Adipose tissue (tissue), 3 donors: Measurements from ENCODE around the gene TSPAN14. TPM values are rescaled to one million over a fixed set of nuclear protein-coding genes. Genes with fewer than 3 reads are reported as not detected.
"Not testable (repeated sequence)": the region's sequence is repeated elsewhere in the genome, so short reads cannot be mapped to it uniquely, and the experiment has no call there.

ENCODE experiments used
- H3K27ac ChIP-seq: one replicate; pipeline ENCODE4 v1.5.1; 2013; ENCODE audit warnings: low read depth, low read length
- WGBS, 3 donors: extraction: QIAGEN DNeasy Blood & Tissue Kit; methylation state at CpG; one replicate each; pipeline ENCODE4 v1.1.7; 2013; 5-methylcytosine and 5-hydroxymethylcytosine counted together
- polyA plus RNA-seq, 3 donors: library from polyadenylated mRNA; stranded (reverse); fragments of 200-250 nt; gene quantifications; one replicate each; pipeline ENCODE4 v1.2.3, GENCODE V29; 2013
- donor health status: healthy with polysubstance abuse.
- donor health status: Bipolar disorder and iron deficiency.
- donor health status: healthy.

TSPAN14 gene
- polyA plus RNA-seq, 3 donors: 29.5 to 82.7 (median 36.2) TPM

DNA sequence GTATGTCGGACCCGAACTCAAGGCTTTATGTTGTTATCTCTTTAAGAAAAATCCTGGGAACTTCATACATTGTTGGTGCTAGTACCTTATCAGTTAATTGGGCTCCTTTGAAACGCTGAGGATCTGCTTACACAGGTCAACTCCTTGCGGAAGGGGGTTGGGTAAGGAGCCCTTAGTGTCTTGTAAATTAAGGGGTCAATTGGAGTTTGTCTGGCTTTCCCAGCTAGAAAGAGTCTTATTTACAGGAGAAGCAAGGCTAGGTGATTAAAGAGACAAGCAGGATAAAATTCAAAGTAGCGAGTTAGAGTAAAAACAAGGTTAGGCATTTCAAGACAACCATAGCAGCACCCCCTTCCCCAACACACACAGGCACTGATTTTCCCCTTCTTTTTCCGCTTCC is 36.9 kb upstream of the TSPAN14 start:
- WGBS, 3 donors: 82 to 89% (median 88%) methylated on average over 6 of the region's 6 CpGs
- H3K27ac ChIP-seq: not testable (repeated sequence)

DNA sequence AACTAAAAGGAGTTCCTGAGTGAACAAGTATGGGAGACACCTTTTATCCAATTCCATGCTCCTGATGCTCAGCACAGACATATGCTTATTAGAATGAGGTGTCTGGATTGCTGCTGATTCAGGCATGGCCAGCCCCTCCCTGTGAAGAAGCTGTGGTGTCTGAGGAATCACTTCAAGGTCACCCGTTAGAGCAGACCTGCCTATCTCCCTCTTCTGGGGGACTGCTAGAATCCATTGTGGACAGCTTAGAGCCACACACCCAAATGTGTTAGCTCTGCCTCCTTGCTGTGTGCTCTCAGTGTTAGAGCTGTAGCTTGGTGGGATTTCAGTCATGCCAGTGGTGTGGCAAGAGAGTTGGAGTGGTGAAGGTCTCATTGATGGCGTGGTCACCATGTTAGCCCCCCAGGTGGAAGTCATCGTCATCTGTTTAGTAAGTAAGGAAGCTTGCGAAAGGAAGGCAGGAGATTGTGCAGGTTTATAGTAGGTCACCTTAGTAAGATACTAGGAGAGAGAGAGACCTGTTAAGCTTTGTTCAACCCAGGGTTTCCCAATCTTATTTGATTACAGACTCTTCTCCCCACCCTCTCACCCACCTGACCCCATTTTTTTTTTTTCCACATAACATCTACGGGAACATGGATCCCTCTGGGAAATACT is 32.9 kb upstream of the TSPAN14 start:
- WGBS, 3 donors: 72 to 95% (median 75%) methylated on average over 5 of the region's 5 CpGs
- no peak overlapping the region for H3K27ac ChIP-seq

DNA sequence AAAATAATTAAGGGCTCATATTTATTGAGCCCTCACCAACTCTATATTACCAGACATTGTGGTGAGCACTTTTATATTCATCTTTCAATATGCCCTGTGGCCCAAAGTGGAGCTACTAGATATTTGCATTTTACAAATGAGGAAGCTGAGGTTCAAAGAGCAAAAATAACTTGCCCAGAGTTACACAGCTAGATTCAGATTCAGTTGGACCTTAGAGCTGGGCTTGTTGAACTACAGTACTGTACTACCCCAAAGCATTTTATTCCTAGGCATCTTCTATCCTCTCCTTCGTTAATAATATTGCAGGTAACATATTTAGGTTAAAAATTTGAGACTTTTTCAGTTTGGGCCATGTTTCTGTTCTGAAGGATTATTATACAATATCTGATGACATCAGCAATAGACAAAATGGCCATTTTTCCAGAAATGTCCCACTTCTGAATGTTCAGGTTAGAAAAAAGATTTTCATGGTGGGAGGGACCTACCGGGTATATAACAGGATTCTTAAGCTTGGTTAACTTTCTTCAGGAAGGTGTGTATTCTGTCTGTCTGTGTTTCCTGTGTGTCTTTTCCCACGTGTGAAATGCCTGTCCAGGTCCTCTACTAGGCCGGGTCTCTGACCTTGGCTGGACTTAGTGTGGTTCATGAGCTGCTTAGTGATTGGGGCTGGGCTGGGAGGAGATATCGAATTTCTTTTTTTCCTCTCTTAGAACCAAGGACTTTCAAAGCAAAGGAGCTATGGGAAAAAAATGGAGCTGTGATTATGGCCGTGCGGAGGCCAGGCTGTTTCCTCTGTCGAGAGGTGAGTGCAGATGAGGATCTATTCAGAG is 32.2 kb upstream of the TSPAN14 start:
- WGBS, 3 donors: 64 to 81% (median 75%) methylated on average over 8 of the region's 8 CpGs
- no peak overlapping the region for H3K27ac ChIP-seq

DNA sequence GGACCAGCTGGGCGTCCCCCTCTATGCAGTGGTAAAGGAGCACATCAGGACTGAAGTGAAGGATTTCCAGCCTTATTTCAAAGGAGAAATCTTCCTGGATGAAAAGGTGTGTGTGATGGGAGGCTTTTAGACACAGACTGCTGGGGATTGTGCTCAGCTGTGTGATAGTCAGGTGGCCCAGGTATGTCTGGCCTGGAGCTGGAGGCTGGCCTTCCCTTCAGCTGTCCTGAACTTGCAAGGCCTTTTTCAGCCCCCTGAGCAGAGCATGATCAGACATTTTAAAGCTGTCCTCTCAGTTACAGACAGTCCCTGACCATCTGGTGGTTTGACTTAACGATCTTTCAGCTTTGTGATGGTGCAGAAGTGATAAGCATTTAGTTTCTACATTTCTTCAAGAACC is 28.2 kb upstream of the TSPAN14 start:
- H3K27ac ChIP-seq: no peak overlapping the region
- WGBS, 3 donors: 86 to 91% (median 86%) methylated on average over 2 of the region's 2 CpGs

DNA sequence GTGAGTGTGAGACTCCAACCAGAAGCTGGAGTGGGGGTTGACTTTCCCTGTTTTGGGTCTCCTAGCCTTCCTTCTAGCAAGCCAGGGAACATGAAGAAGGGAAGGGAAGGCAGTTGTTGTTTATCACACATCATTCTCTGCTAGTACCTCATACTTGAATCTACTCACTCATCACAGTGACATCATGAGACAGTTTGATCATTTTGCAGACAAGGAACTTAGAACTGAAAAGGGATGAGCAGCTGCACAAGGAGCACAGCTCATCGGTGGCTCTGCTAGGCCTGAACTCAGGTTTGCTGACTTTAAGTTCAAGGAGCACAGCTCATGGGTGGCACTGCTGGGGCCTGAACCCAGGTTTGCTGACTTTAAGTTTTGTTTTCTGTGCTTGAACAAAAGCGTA is 26.6 kb upstream of the TSPAN14 start:
- H3K27ac ChIP-seq: no peak overlapping the region
- WGBS, 3 donors: 97 to 100% (median 99%) methylated on average over 2 of the region's 2 CpGs

DNA sequence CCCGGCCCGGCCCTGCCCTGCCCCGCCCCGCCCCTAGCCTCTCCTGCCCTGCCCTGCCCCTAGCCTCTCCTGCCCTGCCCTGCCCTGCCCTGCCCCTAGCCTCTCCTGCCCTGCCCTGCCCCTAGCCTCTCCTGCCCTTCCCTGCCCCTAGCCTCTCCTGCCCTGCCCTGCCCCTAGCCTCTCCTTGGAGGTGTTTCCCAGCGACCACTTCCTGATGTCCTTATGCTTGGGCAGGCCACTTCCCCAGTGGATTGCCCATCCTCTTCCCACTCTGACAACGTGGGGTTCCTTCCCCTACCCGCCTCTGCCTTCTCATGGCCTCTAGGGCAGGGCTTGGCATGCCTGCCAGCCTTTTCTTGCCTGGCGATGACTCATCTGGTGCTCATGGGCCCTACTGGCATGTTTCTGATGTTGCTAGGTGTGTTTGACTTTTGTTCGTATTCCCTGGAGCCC is 24.6 kb upstream of the TSPAN14 start:
- H3K27ac ChIP-seq: no peak overlapping the region
- WGBS, 3 donors: 71 to 93% (median 75%) methylated on average over 7 to 9 of the region's 9 CpGs

DNA sequence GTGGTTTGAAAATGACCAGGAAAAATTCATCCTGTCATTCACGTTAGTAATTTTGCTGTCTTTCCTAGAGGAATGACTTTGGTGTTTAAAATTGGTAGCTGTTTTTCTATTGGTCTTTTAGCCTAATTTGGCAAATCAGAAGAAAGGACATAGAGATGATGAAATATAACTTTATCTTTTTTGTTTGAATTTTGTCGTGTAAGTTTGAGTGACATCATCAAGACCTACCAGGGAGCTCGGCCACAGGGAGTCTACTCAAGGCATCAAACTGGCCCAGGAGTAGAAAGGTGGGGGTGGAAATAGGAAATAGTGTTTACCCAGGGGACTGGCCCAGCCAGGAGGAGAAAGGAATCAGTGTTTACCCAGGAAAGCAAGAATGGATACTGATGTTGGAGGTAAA is 21.0 kb upstream of the TSPAN14 start:
- whole genome bisulfite sequencing, 3 donors: 67 to 83% (median 80%) methylated on average over 3 of the region's 3 CpGs
- H3K27ac ChIP-seq: no peak overlapping the region

DNA sequence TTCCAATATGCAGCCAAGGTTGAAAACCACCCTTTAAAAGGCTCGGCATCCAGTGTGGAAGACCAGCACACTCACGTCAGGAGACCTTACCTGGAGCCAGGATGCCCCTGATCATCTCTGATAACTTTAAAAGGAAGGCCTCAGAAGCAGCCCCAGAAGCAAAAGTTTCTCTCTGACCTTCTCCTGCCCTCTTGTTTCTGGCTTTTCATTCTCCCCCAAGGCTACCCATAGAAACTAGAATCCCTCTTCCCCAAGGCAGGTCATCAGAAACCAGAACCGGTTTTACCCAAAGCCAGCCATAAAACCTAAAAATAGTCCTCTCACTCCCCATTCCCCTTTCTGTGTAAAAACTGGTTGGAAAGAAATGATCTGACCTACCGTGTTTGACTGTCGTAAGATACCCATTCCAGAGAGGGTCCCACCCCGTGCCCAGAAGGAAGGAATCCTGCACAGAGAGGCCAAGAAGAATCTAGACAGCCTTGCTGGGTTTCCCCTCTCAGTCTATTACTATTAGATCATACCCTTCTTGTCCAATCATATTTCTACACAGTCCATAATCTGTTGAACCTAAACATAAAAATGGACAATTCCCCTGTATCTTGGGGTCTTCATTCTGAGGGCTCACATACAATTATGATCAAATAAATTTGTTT is 17.5 kb upstream of the TSPAN14 start:
- WGBS, 3 donors: 66 to 80% (median 79%) methylated on average over 6 of the region's 6 CpGs
- H3K27ac ChIP-seq: no peak overlapping the region

DNA sequence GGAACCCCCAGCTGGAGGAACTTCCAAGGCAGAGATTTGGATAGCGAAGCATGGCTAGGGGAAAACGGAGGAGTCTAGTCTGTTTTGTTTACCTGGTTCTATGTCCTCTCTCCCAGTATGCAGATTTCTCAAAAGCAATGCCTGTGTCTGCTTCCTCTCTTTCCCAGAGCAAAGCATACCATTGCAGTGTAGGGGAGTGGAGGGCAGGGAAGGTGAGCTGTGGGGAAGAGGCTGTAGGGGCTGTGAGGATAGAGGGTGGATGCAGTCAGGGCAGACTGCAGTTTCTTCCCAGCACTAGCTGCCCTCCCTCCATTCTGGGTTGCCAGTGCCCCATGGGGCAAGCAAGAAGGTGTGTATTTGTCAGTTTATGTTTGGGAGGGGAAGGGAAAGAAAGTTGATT is 16.9 kb upstream of the TSPAN14 start:
- WGBS, 3 donors: 69 to 77% (median 71%) methylated on average over 2 of the region's 2 CpGs
- H3K27ac ChIP-seq: no peak overlapping the region

DNA sequence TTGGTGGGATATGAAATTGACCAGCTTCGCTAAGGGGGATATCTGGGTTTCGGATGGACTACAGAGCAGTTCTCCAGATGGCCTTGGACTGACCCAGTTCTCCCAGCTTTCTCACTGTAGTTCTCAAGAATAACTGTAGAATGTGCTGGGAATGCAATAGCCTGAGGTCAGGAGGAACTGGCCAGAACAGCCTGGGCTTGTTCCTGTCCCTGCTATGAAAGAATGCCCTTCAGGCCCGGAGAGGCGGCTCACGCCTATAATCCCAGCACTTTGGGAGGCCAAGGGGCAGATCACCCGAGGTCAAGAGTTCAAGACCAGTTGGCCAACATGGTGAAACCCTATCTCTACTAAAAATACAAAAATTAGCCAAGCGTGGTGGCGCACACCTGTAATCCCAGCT is 12.3 kb upstream of the TSPAN14 start:
- 87 to 91% (median 91%) methylated on average over 8 of the region's 8 CpGs for WGBS, 3 donors
- H3K27ac ChIP-seq: no peak overlapping the region

DNA sequence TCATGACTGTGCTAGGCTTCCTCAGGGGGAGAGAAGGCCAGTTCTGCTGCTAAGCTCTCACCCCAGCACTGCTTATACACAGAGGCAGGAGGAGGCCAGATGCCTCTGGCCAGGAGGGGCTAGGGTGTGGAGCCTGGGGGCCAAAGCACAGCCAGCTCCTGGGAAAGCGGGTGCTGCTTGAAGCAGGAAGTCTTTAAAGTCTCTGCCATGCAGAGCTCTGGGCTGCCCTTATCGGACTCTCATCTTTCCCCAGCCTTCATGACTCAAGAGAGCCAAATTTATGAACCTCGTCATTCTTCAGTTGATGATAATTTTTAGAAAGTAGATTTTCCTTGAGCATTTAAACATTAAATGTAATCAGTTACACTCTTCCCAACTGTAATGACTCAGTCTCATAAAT is 11.2 kb upstream of the TSPAN14 start:
- 48 to 83% (median 57%) methylated on average over 3 of the region's 3 CpGs for WGBS, 3 donors
- H3K27ac ChIP-seq: no peak overlapping the region

DNA sequence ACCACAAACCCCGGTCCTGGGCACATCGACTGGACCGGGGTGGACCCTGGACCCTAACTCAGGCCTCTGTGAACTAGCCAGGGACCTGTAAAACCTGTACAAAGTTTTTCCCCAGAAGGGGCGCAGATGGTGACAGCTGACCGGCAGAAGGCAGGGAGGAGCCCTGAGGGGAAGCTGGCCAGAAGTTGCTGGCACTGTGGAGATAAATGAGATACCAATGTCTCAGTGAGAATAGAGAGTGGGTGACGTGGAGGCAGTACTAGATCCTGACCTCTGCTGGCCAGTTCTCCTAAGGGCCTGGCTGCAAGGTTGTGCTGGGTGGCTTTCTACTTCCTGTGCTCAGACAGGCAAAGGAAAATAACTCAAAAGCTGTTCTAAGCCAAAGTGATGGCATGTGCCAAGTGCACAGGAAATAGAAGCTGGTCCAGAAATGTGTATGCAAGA is 10.6 kb upstream of the TSPAN14 start:
- WGBS, 3 donors: 46 to 60% (median 59%) methylated on average over 6 of the region's 6 CpGs
- no peak overlapping the region for H3K27ac ChIP-seq

DNA sequence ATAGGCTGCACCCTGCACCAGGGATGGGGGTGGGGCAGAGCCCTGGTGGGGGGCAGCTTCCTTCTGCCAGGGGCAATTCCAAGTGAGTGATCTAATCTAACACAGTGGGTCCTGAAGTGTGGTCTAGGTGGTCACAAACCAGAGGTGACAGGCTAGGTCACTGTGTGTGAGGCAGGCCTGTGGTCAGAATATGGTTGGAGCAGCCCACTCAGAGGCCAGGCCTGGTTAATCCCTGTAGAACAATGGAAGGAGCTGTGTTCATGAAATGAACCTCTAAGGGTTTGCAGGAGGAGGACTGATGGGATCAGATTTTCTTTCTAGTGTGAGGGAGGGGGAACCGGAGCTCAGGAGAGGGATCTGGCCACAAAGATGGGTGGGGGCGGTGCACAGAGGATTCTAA is 10.0 kb upstream of the TSPAN14 start:
- 52 to 82% (median 67%) methylated on average over 2 of the region's 2 CpGs for WGBS, 3 donors
- no peak overlapping the region for H3K27ac ChIP-seq

DNA sequence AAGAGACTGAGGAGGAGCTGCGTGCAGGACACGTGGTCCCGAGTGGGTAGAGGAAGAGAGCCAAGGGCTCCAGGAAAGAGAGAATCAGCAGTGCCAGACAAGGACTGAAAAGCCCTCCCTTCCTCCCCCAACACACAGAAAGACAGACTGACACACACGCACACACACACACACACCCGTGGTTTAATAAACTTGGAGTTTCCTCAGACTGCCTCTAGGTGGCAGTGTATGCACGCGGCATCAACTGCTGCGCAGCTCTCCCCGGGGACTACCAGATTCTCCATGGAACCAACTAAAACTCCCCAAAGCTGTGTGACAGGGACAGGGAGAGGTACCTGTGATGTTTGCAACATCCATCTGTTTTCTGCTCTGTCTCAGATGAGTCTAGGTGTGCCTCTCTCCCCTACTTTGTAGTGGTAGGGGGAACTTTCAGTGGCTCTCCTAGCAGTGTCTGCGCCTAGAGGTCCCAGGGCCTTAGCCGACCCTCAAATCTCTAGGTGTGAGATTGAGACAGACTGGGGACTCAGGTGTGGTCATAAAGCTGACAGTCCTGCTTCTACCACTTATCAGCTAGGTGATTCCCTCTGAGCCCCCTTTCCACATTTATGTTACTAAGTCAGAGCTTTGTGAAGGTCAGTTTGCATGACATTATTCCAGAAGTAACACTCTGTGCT is 9.3 kb upstream of the TSPAN14 start:
- 17 to 21% (median 21%) methylated on average over 11 of the region's 11 CpGs for WGBS, 3 donors
- no peak overlapping the region for H3K27ac ChIP-seq

DNA sequence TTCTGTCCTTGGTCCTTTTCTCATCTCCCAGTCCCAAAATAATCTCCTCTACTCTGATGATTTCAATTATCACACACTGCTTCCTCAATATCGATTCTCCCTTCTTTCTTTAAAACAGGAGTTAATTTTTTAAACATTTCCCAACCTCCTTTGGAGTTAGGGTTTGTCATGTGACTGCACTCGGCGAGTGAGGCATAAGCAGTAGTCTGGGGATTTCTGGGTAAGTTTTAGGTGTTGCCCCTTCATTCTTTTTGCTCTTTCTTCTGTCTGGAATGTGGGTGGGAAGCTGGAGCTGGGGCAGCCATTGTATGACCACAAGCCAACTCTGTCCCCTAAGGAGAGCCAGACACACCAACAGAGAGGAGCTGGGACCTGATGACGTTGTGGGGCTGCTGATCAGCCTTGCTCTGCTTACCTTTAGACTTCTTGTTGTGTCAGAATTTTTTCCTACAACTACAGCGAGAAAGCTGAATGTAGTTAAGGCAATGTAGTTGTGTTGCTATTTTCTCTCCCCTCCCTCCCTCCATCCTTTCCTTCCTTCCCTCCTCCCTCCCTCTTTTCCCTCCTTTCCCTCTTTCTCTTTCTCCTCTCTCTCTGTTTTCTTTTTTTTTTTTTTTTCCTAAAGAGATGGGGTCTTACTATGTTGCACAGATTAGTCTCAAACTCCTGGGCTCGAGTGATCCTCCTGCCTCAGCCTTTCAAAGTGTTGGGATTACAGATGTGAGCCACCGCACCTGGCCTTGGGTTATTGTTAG is 6.5 kb upstream of the TSPAN14 start:
- WGBS, 3 donors: 64 to 69% (median 68%) methylated on average over 7 of the region's 7 CpGs
- H3K27ac ChIP-seq: no peak overlapping the region

DNA sequence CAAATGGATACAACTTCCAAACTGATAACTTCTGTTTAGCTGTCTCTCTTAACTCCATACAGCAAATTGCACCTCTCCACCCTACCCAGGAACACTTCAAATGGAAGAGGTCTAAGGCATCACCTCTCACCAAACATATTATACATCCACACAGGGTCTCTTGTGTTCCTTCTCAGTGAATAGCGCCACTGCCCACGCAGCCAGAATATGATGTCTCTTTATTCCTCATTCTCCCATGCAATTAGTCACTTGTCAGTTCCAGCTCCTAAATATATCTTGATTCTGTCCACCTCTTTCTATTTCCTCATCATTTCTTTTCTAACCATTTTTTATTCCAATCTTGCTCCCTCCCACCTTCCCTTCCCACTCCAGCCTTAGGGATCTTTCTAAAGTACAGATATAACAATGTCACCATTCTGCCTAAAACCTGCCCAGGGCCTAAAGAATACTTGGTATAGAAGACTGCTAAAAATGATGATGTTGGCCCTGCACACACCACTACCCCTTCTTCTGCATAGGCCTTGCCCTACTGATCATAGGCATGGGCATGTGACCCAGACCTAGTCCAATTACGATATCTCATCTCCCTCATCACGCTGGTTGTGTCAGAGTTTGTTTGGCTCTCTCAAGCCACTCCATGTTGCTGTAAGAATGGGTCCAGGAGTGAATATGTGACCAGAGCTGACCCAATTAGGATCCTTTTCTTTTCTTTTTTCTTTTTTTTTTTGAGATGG is 5.7 kb upstream of the TSPAN14 start:
- no peak overlapping the region for H3K27ac ChIP-seq
- WGBS, 3 donors: 89 to 94% (median 90%) methylated on average over 4 of the region's 4 CpGs

DNA sequence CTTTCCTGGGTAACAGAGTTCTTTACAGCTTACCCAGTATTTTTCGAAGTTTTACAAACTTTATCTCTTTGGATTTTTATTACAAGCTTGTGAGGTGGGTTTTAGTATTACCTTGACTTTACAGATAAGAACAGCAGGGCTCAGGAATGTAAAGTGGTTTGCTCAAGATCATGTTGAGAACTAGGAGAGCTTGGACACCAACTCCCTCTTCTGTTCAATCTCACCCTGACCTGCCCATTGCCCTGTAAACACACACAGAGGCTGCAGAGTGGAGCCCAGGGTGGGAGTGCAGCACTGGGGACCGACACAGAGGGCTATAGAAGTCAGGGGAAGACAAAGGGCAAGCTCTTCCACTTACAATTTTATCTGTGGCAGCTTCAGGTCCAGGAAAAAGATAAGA is 4.6 kb upstream of the TSPAN14 start:
- 67 to 87% (median 75%) methylated on average over 2 of the region's 2 CpGs for WGBS, 3 donors
- no peak overlapping the region for H3K27ac ChIP-seq

DNA sequence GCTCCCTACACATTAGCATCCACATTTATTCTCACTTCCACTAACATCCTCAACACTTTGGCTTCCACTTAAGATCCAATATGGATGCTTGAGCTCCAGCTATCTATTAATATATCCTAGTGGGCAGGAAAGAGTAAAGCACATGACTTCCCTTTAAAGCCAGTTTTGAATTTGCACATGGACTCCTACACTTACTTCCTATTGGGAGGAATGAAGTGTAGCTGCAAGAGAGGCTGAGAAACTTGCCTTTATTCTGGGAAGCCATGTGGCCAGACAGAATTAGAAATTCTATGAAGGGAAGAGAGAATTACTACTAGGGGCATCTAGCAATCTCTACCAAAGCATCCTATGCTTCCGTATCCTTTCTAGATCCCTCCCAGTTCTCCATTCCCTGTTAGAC is 3.0 kb upstream of the TSPAN14 start:
- WGBS, 3 donors: 98 to 100% (median 100%) methylated on average over 1 of the region's 1 CpG
- no peak overlapping the region for H3K27ac ChIP-seq
